SK-N-SH (cell line): ENCODE data around the gene MAN2B2.

Experiments
- FOXM1 ChIP-seq: IDR thresholded peaks from 2 replicates; pipeline ENCODE4 v1.4.0; 2012; ENCODE audit warnings: low read depth, mild to moderate bottlenecking
- PBX3 ChIP-seq: IDR thresholded peaks from 2 replicates; pipeline ENCODE4; 2012
- POLR2AphosphoS5 ChIP-seq: IDR thresholded peaks from 2 replicates; pipeline ENCODE4 v1.6.1; 2012; ENCODE audit warnings: low read depth, low read length
- RAD21 ChIP-seq: IDR thresholded peaks from 2 replicates; pipeline ENCODE4 v1.6.1; 2012; ENCODE audit warnings: mild to moderate bottlenecking, low read length
- RCOR1 ChIP-seq: fragments of 150-350 bp; IDR thresholded peaks from 2 replicates; pipeline ENCODE4 v1.6.1; 2017; ENCODE audit warnings: antibody characterized with exemption, low read length
- REST ChIP-seq: IDR thresholded peaks from 2 replicates; pipeline ENCODE4 v1.6.1; 2012; ENCODE audit warnings: mild to moderate bottlenecking, low read depth, low read length, moderate library complexity
- SMC3 ChIP-seq: IDR thresholded peaks from 2 replicates; pipeline ENCODE4 v1.6.1; 2012; ENCODE audit warnings: low read depth, low read length, improper control_type of control experiment
- TAF1 ChIP-seq: IDR thresholded peaks from 2 replicates; pipeline ENCODE4 v1.6.1; 2012; ENCODE audit warnings: low read depth, mild to moderate bottlenecking, low read length, moderate library complexity, borderline replicate concordance
- TCF12 ChIP-seq: IDR thresholded peaks from 2 replicates; pipeline ENCODE4 v1.4.0; 2012
- TEAD4 ChIP-seq: IDR thresholded peaks from 2 replicates; pipeline ENCODE4 v1.4.0; 2012; ENCODE audit warnings: mild to moderate bottlenecking, borderline replicate concordance; ENCODE audit not compliant: insufficient read depth
- TF ChIP-seq, protein P1 (sequence below): fragments of 200-600 bp; sonication (generic); IDR thresholded peaks from 2 replicates; pipeline ENCODE4 v1.6.1; 2017; ENCODE audit warnings: antibody characterized with exemption, mild to moderate bottlenecking, moderate library complexity
- TF ChIP-seq, protein P2 (sequence below): IDR thresholded peaks from 2 replicates; pipeline ENCODE4 v1.4.0; 2012; ENCODE audit warnings: low read depth

- no peak for TF ChIP-seq POLR2AphosphoS5
- TF ChIP-seq, protein P1, sequence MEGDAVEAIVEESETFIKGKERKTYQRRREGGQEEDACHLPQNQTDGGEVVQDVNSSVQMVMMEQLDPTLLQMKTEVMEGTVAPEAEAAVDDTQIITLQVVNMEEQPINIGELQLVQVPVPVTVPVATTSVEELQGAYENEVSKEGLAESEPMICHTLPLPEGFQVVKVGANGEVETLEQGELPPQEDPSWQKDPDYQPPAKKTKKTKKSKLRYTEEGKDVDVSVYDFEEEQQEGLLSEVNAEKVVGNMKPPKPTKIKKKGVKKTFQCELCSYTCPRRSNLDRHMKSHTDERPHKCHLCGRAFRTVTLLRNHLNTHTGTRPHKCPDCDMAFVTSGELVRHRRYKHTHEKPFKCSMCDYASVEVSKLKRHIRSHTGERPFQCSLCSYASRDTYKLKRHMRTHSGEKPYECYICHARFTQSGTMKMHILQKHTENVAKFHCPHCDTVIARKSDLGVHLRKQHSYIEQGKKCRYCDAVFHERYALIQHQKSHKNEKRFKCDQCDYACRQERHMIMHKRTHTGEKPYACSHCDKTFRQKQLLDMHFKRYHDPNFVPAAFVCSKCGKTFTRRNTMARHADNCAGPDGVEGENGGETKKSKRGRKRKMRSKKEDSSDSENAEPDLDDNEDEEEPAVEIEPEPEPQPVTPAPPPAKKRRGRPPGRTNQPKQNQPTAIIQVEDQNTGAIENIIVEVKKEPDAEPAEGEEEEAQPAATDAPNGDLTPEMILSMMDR = no peak
- no peak for TF ChIP-seq REST
- no peak for TF ChIP-seq RCOR1
- no peak for TF ChIP-seq PBX3
- TF ChIP-seq, protein P2, sequence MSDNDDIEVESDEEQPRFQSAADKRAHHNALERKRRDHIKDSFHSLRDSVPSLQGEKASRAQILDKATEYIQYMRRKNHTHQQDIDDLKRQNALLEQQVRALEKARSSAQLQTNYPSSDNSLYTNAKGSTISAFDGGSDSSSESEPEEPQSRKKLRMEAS = no peak
- no peak for TF ChIP-seq RAD21
- TF ChIP-seq TAF1 = no peak
- no peak for TF ChIP-seq TEAD4
- TF ChIP-seq SMC3 = no peak
- no peak for TF ChIP-seq FOXM1
- TF ChIP-seq TCF12 = no peak
Measured at GRCh38 chr4:6616087-6616995, 41.4 kb downstream of the MAN2B2 start.
